HepG2 (cell line): ENCODE data around the gene ZP2. TPM values are rescaled to one million over a fixed set of nuclear protein-coding genes. Genes with fewer than 3 reads are reported as not detected.

ENCODE experiments used
- CC2D1A ChIP-seq: sonication (generic); formaldehyde crosslinking; IDR thresholded peaks from 2 replicates; pipeline ENCODE4 v1.8.1; 2023; ENCODE audit warnings: mild to moderate bottlenecking, missing genetic modification reagents
- ELF3 ChIP-seq: IDR thresholded peaks from 2 replicates; pipeline ENCODE4 v1.6.1; 2016; ENCODE audit warnings: missing genetic modification reagents, missing compliant biosample characterization
- FOSL1 ChIP-seq: sonication (generic); formaldehyde crosslinking; IDR thresholded peaks from 2 replicates; pipeline ENCODE4 v1.9.0; 2021; ENCODE audit warnings: missing genetic modification reagents, borderline replicate concordance
- KLF11 ChIP-seq: IDR thresholded peaks from 2 replicates; pipeline ENCODE4 v1.6.1; 2016; ENCODE audit warnings: missing compliant biosample characterization
- NR2C2 ChIP-seq: sonication (generic); formaldehyde crosslinking; IDR thresholded peaks from 2 replicates; pipeline ENCODE4 v1.4.0; 2020; ENCODE audit warnings: missing genetic modification reagents, mild to moderate bottlenecking, moderate library complexity, borderline replicate concordance
- RBM22 ChIP-seq: fragments of 200-400 bp; formaldehyde crosslinking; optimal IDR thresholded peaks from 2 replicates; pipeline ENCODE3; 2017; ENCODE audit warnings: mild to moderate bottlenecking, low read length, moderate library complexity
- SOX5 ChIP-seq: IDR thresholded peaks from 2 replicates; pipeline ENCODE4 v1.6.1; 2016; ENCODE audit warnings: borderline replicate concordance
- SPEN ChIP-seq: sonication (generic); formaldehyde crosslinking; IDR thresholded peaks from 2 replicates; pipeline ENCODE4 v1.5.1; 2020; ENCODE audit warnings: low read depth, mild to moderate bottlenecking, missing genetic modification reagents
- SRSF4 ChIP-seq: fragments of 200-400 bp; formaldehyde crosslinking; IDR thresholded peaks from one replicate; pipeline ENCODE4 v1.6.1; 2018; ENCODE audit warnings: mild to moderate bottlenecking, low read depth, low read length, moderate library complexity; ENCODE audit not compliant: poor library complexity, severe bottlenecking
- TARDBP ChIP-seq: sonication (generic); formaldehyde crosslinking; IDR thresholded peaks from 2 replicates; pipeline ENCODE4 v1.8.0; 2022; ENCODE audit warnings: mild to moderate bottlenecking, missing genetic modification reagents
- TCF7L2 ChIP-seq: IDR thresholded peaks from 2 replicates; pipeline ENCODE4 v1.6.1; 2011; ENCODE audit warnings: mild to moderate bottlenecking, low read depth, low read length, moderate library complexity
- ZBTB38 ChIP-seq: sonication (generic); formaldehyde crosslinking; IDR thresholded peaks from 2 replicates; pipeline ENCODE4 v1.5.1; 2020; ENCODE audit warnings: mild to moderate bottlenecking, missing genetic modification reagents
- ZFX ChIP-seq: sonication (generic); formaldehyde crosslinking; IDR thresholded peaks from 2 replicates; pipeline ENCODE4 v1.4.0; 2020; ENCODE audit warnings: mild to moderate bottlenecking, low read depth, missing genetic modification reagents, moderate library complexity
- ZHX2 ChIP-seq, 2 experiments: sonication (generic) in 1 of 2; formaldehyde crosslinking in 1 of 2; IDR thresholded peaks; 2 replicates each; pipeline versions ENCODE4 v1.6.1 to v1.9.0; 2014 to 2022; ENCODE audit warnings: antibody characterized with exemption in 1 of 2, borderline replicate concordance in 1 of 2, inconsistent platforms in 1 of 2, low read depth in 1 of 2, missing genetic modification reagents in 1 of 2
- ZNF629 ChIP-seq: sonication (generic); formaldehyde crosslinking; conservative IDR thresholded peaks from 2 replicates; pipeline ENCODE4 v1.5.0; 2020; ENCODE audit warnings: missing genetic modification reagents
- ZNF768 ChIP-seq: sonication (generic); formaldehyde crosslinking; IDR thresholded peaks from 2 replicates; pipeline ENCODE4 v1.4.0; 2020; ENCODE audit warnings: missing genetic modification reagents
- polyA plus RNA-seq, 8 experiments: library from polyadenylated mRNA; depleted of rRNA in 3 of 8; stranded (reverse) in 7 of 8; unstranded in 1 of 8; fragments of >200 nt; fragmentation: Illumina TruSeq in 4 of 8; extraction: Trizol in 4 of 8; gene quantifications; 2 replicates each; pipeline versions ENCODE4 v1.2.1 to v1.2.3, GENCODE V29; 2011 to 2016; ENCODE audit warnings: low read depth in 4 of 8, missing spikeins in 1 of 8, mixed read lengths in 1 of 8; ENCODE audit not compliant: insufficient read depth in 1 of 8
- total RNA-seq, 5 experiments: library from RNA; depleted of rRNA; stranded (reverse); fragments of >200 nt; fragmentation: Illumina TruSeq; extraction: Trizol; gene quantifications; 2 replicates each; pipeline ENCODE4 v1.2.3, GENCODE V29; 2016; ENCODE audit warnings: low read depth in 1 of 5
- TF ChIP-seq, protein P1 (sequence below): sonication (generic); formaldehyde crosslinking; IDR thresholded peaks from 2 replicates; pipeline ENCODE4 v1.5.0; 2020; ENCODE audit warnings: mild to moderate bottlenecking, missing genetic modification reagents, borderline replicate concordance
- TF ChIP-seq, protein P2 (sequence below): sonication (generic); formaldehyde crosslinking; IDR thresholded peaks from 2 replicates; pipeline ENCODE4 v1.4.0; 2020; ENCODE audit warnings: missing genetic modification reagents

The ZP2 gene
- total and polyA plus RNA-seq, 2 of the 13 experiments (the other 11 are each of a cell fraction or from before 2014, with no cell fraction given) = not detected

GRCh38 chr16:21156767-21157467, 54.5 kb downstream of the ZP2 start (continued):
- TF ChIP-seq, protein P1, sequence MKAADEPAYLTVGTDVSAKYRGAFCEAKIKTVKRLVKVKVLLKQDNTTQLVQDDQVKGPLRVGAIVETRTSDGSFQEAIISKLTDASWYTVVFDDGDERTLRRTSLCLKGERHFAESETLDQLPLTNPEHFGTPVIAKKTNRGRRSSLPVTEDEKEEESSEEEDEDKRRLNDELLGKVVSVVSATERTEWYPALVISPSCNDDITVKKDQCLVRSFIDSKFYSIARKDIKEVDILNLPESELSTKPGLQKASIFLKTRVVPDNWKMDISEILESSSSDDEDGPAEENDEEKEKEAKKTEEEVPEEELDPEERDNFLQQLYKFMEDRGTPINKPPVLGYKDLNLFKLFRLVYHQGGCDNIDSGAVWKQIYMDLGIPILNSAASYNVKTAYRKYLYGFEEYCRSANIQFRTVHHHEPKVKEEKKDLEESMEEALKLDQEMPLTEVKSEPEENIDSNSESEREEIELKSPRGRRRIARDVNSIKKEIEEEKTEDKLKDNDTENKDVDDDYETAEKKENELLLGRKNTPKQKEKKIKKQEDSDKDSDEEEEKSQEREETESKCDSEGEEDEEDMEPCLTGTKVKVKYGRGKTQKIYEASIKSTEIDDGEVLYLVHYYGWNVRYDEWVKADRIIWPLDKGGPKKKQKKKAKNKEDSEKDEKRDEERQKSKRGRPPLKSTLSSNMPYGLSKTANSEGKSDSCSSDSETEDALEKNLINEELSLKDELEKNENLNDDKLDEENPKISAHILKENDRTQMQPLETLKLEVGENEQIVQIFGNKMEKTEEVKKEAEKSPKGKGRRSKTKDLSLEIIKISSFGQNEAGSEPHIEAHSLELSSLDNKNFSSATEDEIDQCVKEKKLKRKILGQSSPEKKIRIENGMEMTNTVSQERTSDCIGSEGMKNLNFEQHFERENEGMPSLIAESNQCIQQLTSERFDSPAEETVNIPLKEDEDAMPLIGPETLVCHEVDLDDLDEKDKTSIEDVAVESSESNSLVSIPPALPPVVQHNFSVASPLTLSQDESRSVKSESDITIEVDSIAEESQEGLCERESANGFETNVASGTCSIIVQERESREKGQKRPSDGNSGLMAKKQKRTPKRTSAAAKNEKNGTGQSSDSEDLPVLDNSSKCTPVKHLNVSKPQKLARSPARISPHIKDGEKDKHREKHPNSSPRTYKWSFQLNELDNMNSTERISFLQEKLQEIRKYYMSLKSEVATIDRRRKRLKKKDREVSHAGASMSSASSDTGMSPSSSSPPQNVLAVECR (CRISPR knock-in tag) = no peak
- no peak for TF ChIP-seq ZNF768 (CRISPR knock-in tag)
- TF ChIP-seq SPEN (CRISPR knock-in tag) = 0 out of 2 replicates have a peak, but pooled peaks have one; percentile 25
- TF ChIP-seq, protein P2, sequence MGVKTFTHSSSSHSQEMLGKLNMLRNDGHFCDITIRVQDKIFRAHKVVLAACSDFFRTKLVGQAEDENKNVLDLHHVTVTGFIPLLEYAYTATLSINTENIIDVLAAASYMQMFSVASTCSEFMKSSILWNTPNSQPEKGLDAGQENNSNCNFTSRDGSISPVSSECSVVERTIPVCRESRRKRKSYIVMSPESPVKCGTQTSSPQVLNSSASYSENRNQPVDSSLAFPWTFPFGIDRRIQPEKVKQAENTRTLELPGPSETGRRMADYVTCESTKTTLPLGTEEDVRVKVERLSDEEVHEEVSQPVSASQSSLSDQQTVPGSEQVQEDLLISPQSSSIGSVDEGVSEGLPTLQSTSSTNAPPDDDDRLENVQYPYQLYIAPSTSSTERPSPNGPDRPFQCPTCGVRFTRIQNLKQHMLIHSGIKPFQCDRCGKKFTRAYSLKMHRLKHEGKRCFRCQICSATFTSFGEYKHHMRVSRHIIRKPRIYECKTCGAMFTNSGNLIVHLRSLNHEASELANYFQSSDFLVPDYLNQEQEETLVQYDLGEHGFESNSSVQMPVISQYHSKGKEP (CRISPR knock-in tag) = no peak
- TF ChIP-seq ZFX = no peak
- TF ChIP-seq ZNF629 (CRISPR knock-in tag) = no peak
- no peak for TF ChIP-seq SRSF4
- TF ChIP-seq FOSL1 (CRISPR knock-in tag) = no peak
- TF ChIP-seq ZHX2 (IDR thresholded peaks at IDR 0.05; ENCODE audit: low read depth) = no peak
- TF ChIP-seq ZHX2 (CRISPR knock-in tag; IDR thresholded peaks at IDR 0.05; ENCODE audit: borderline replicate concordance) = no peak
- no peak for TF ChIP-seq RBM22
- no peak for TF ChIP-seq KLF11 (CRISPR knock-in tag)
- TF ChIP-seq TARDBP = no peak
- peak; percentile 51; the same call in 1 of the 2 replicates for TF ChIP-seq ELF3 (CRISPR knock-in tag)
- no peak for TF ChIP-seq CC2D1A (CRISPR knock-in tag)
- TF ChIP-seq TCF7L2 = no peak
- TF ChIP-seq ZBTB38 (CRISPR knock-in tag) = no peak
- no peak for TF ChIP-seq NR2C2
- no peak for TF ChIP-seq SOX5 (CRISPR knock-in tag)
